Fibroblast of lung (primary cell): ENCODE results near the gene KIRREL3.

Source experiments
- CTCF ChIP-seq, 2 donors: IDR thresholded peaks in 1 of 2; conservative IDR thresholded peaks in 1 of 2; 1 replicate in 1 of 2; 2 replicates in 1 of 2; pipeline ENCODE4 v1.5.1; 2011 to 2012; ENCODE audit warnings: low read length in 2 of 2, control low read depth in 1 of 2, inconsistent platforms in 1 of 2, low read depth in 1 of 2, mild to moderate bottlenecking in 1 of 2
- EZH2 ChIP-seq: IDR thresholded peaks from 2 replicates; pipeline ENCODE4 v1.5.1; 2012; ENCODE audit warnings: low read length, control low read depth, mild to moderate bottlenecking; ENCODE audit errors: missing control alignments

DNA sequence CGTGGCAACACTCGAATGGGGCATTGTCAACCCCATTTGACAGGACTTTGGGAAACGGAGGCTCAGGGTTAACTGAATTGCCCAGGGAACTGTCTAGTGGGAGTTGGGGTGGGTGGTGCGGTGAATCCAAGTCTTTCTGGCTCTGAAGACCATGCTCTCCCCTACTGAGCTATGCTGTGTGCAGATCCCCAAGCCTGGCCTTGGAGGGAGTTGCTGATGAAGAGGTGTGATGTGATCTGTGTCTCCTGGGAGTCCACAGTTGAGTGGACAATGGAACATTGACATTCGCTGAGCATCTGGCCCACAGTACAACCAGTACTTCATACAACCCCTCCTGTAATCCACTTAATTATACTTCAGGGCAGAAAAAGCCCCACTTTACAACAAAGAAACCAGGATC lies 472.9 kb downstream of the KIRREL3 start:
- no peak for TF ChIP-seq CTCF (conservative IDR thresholded peaks at IDR 0.05 in 1 of 2, IDR thresholded peaks at IDR 0.05 in 1 of 2; ENCODE audit: low read depth in 1 of 2, low read length in 2 of 2)
- TF ChIP-seq EZH2: no peak
